Ishikawa (cell line): ENCODE results near the gene PLP1.

Experiments
- CEBPB ChIP-seq: IDR thresholded peaks from 2 replicates; pipeline ENCODE4 v1.6.1; 2012
- CREB1 ChIP-seq: IDR thresholded peaks from 2 replicates; pipeline ENCODE4 v1.6.1; 2012; ENCODE audit warnings: low read depth
- EGR1 ChIP-seq: IDR thresholded peaks from 2 replicates; pipeline ENCODE4 v1.6.1; 2012
- EP300 ChIP-seq: IDR thresholded peaks from 2 replicates; pipeline ENCODE4 v1.6.1; 2012; ENCODE audit warnings: borderline replicate concordance
- FOXM1 ChIP-seq: IDR thresholded peaks from 2 replicates; pipeline ENCODE4 v1.6.1; 2012; ENCODE audit warnings: low read depth, borderline replicate concordance
- NFIC ChIP-seq: IDR thresholded peaks from 2 replicates; pipeline ENCODE4 v1.6.1; 2012
- RAD21 ChIP-seq: IDR thresholded peaks from 2 replicates; pipeline ENCODE4 v1.6.1; 2012; ENCODE audit warnings: low read depth
- TAF1 ChIP-seq: IDR thresholded peaks from 2 replicates; pipeline ENCODE4 v1.6.1; 2012; ENCODE audit warnings: low read depth, mild to moderate bottlenecking
- TCF12 ChIP-seq: IDR thresholded peaks from 2 replicates; pipeline ENCODE4 v1.6.1; 2012; ENCODE audit warnings: low read depth
- YY1 ChIP-seq: IDR thresholded peaks from 2 replicates; pipeline ENCODE4 v1.6.1; 2012; ENCODE audit warnings: low read depth
- ZBTB7A ChIP-seq: IDR thresholded peaks from 2 replicates; pipeline ENCODE4 v1.6.1; 2012; ENCODE audit warnings: low read depth
- TF ChIP-seq, protein P1 (sequence below): IDR thresholded peaks from 2 replicates; pipeline ENCODE4 v1.6.1; 2012
- TF ChIP-seq, protein P2 (sequence below): IDR thresholded peaks from 2 replicates; pipeline ENCODE4 v1.6.1; 2012; ENCODE audit warnings: low read depth, mild to moderate bottlenecking
- TF ChIP-seq, protein P3 (sequence below): IDR thresholded peaks from 2 replicates; pipeline ENCODE4 v1.6.1; 2012

DNA sequence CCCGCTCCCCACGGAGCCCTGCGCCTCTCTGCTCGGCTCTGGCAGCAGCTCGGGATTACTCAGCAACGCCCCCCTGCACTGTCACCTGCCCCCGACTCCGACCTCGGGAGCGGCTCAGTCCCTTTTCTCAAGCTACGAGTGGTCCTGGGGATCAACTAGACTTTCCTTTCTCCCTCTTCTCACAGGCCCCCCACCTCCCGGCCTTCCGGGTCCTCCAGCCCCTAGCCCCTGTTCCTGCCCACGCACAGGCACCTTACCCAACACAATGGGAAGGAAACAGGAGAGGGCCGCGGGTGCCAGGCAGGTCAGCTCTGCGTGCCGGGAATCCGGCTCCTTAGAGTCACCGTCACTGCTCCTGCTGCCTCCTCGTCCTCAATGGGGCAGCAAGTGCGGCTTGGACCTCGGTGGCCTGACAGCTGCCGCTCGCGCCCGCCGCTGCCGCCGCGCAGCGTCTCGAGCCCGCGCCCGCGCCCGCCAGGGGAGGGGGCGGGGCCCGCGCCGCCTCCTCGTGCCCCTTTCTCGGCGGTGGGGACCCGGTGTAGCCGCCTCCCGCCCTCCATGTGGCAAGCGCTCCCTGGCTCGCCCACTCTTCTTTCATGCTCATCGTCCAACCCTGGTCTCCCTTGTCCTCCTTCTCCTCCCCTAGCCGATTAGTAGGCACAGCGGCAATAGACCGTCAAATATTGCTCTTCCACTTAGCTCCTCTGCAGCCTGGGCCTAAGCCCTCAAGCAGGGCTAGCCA, 55.3 kb downstream of the PLP1 start, which contains the start of gene RAB9B:
- TF ChIP-seq, protein P1, sequence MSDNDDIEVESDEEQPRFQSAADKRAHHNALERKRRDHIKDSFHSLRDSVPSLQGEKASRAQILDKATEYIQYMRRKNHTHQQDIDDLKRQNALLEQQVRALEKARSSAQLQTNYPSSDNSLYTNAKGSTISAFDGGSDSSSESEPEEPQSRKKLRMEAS, result no peak; the same call in 1 of the 2 replicates
- TF ChIP-seq FOXM1, result no peak
- TF ChIP-seq EP300, result no peak
- TF ChIP-seq, protein P2, sequence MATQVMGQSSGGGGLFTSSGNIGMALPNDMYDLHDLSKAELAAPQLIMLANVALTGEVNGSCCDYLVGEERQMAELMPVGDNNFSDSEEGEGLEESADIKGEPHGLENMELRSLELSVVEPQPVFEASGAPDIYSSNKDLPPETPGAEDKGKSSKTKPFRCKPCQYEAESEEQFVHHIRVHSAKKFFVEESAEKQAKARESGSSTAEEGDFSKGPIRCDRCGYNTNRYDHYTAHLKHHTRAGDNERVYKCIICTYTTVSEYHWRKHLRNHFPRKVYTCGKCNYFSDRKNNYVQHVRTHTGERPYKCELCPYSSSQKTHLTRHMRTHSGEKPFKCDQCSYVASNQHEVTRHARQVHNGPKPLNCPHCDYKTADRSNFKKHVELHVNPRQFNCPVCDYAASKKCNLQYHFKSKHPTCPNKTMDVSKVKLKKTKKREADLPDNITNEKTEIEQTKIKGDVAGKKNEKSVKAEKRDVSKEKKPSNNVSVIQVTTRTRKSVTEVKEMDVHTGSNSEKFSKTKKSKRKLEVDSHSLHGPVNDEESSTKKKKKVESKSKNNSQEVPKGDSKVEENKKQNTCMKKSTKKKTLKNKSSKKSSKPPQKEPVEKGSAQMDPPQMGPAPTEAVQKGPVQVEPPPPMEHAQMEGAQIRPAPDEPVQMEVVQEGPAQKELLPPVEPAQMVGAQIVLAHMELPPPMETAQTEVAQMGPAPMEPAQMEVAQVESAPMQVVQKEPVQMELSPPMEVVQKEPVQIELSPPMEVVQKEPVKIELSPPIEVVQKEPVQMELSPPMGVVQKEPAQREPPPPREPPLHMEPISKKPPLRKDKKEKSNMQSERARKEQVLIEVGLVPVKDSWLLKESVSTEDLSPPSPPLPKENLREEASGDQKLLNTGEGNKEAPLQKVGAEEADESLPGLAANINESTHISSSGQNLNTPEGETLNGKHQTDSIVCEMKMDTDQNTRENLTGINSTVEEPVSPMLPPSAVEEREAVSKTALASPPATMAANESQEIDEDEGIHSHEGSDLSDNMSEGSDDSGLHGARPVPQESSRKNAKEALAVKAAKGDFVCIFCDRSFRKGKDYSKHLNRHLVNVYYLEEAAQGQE, result no peak
- no peak for TF ChIP-seq ZBTB7A
- no peak for TF ChIP-seq CEBPB
- TF ChIP-seq YY1, result no peak
- TF ChIP-seq TAF1, result no peak
- no peak for TF ChIP-seq TCF12
- TF ChIP-seq RAD21, result no peak
- TF ChIP-seq CREB1, result no peak
- 0 out of 2 replicates have a peak, but pooled peaks have one; percentile 20 for TF ChIP-seq EGR1
- TF ChIP-seq, protein P3, sequence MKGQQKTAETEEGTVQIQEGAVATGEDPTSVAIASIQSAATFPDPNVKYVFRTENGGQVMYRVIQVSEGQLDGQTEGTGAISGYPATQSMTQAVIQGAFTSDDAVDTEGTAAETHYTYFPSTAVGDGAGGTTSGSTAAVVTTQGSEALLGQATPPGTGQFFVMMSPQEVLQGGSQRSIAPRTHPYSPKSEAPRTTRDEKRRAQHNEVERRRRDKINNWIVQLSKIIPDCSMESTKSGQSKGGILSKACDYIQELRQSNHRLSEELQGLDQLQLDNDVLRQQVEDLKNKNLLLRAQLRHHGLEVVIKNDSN, result no peak
- no peak for TF ChIP-seq NFIC
